B cell (primary cell): ENCODE results near the gene CCDC106. TPM values are rescaled to one million over a fixed set of nuclear protein-coding genes. Genes with fewer than 3 reads are reported as not detected.
A peak's percentile ranks its signal among the peaks of the same experiment; 100 is the strongest.

Source experiments
- ATAC-seq: fragments of 200-7000 bp; cut with Tn5 transposase; one replicate; pipeline ENCODE4 v1.10.0; 2021; ENCODE audit warnings: low read depth, mild to moderate bottlenecking, moderate number of reproducible peaks, moderate library complexity
- CTCF ChIA-PET: fragments of 350-600 bp; sonication (Branson Sonifier 250); formaldehyde crosslinking; loops from one replicate; lab custom pipeline; 2021; ENCODE audit warnings: antibody characterized with exemption, inconsistent platforms; lab: Charles Lee
- POLR2A ChIA-PET: fragments of 350-600 bp; sonication (Branson Sonifier 250); formaldehyde crosslinking; loops from one replicate; lab custom pipeline; 2021; ENCODE audit warnings: antibody characterized with exemption; lab: Charles Lee
- DNase-seq: peaks from one replicate; pipeline ENCODE4 v3.0.0; 2013
- H2AFZ ChIP-seq: 2 replicates; pipeline ENCODE4 v1.6.1; 2012; ENCODE audit warnings: mild to moderate bottlenecking, low read depth, low read length; ENCODE audit not compliant: insufficient read depth, poor library complexity, severe bottlenecking
- H3K27ac ChIP-seq, 2 donors: 1 replicate in 1 of 2; 2 replicates in 1 of 2; pipeline ENCODE4 v1.5.1; 2012 to 2013; ENCODE audit warnings: low read length in 2 of 2, mild to moderate bottlenecking in 2 of 2, moderate library complexity in 1 of 2
- H3K27me3 ChIP-seq, 4 experiments: fragments of 200-600 bp in 1 of 4; sonication (generic) in 1 of 4; replicated peaks in 1 of 4; 1 replicate in 2 of 4; 2 replicates in 2 of 4; pipeline versions ENCODE4 v1.6.1 to v1.7.0; 2013 to 2016; ENCODE audit warnings: low read length in 3 of 4, mild to moderate bottlenecking in 2 of 4, mixed read lengths in 1 of 4, moderate library complexity in 1 of 4; ENCODE audit not compliant: insufficient read depth in 4 of 4, control insufficient read depth in 3 of 4; ENCODE audit errors: control extremely low read depth in 1 of 4
- H3K36me3 ChIP-seq, 2 experiments: replicated peaks in 1 of 2; 1 replicate in 1 of 2; 2 replicates in 1 of 2; pipeline versions ENCODE4 v1.6.1 to v1.7.1; 2013; ENCODE audit warnings: low read length in 1 of 2; ENCODE audit not compliant: insufficient read depth in 2 of 2, control insufficient read depth in 1 of 2; ENCODE audit errors: control extremely low read depth in 1 of 2, extremely low read depth in 1 of 2
- H3K4me1 ChIP-seq, 2 donors: fragments of 200-600 bp in 1 of 2; sonication (generic) in 1 of 2; 1 replicate in 1 of 2; 2 replicates in 1 of 2; pipeline versions ENCODE4 v1.5.1 to v1.6.1; 2013 to 2017; ENCODE audit warnings: low read length in 2 of 2; ENCODE audit not compliant: control insufficient read depth in 2 of 2, insufficient read depth in 2 of 2
- H3K4me2 ChIP-seq: replicated peaks from 2 replicates; pipeline ENCODE3; 2012; ENCODE audit warnings: mild to moderate bottlenecking, low read depth, low read length; ENCODE audit not compliant: poor library complexity, severe bottlenecking
- H3K4me3 ChIP-seq, 5 experiments: fragments of 200-600 bp in 1 of 5; sonication (generic) in 1 of 5; 1 replicate in 3 of 5; 2 replicates in 2 of 5; pipeline versions ENCODE4 v1.5.1 to v1.7.0; 2011 to 2016; ENCODE audit warnings: low read length in 4 of 5, mild to moderate bottlenecking in 4 of 5, low read depth in 2 of 5, control low read depth in 1 of 5, moderate library complexity in 1 of 5; ENCODE audit not compliant: insufficient read depth in 1 of 5; ENCODE audit errors: control extremely low read depth in 1 of 5, extremely low read depth in 1 of 5
- H3K79me2 ChIP-seq: fragments of 200-600 bp; sonication (generic); one replicate; pipeline ENCODE4 v1.6.0; 2016; ENCODE audit warnings: low read length; ENCODE audit not compliant: control insufficient read depth, insufficient read depth
- H3K9ac ChIP-seq: fragments of 200-600 bp; sonication (generic); 2 replicates; pipeline ENCODE4 v1.6.1; 2017; ENCODE audit warnings: mild to moderate bottlenecking, low read length, moderate library complexity
- H3K9me3 ChIP-seq, 3 donors: one replicate each; pipeline versions ENCODE4 v1.6.1 to v1.7.1; 2013; ENCODE audit warnings: low read length in 2 of 3; ENCODE audit not compliant: control insufficient read depth in 2 of 3, insufficient read depth in 1 of 3; ENCODE audit errors: control extremely low read depth in 1 of 3
- H4K20me1 ChIP-seq: 2 replicates; pipeline ENCODE4 v1.6.0; 2012; ENCODE audit warnings: mild to moderate bottlenecking, low read length; ENCODE audit not compliant: insufficient read depth, control insufficient read depth, poor library complexity, severe bottlenecking
- H3K27ac Mint-ChIP-seq: one replicate; pipeline ENCODE4 v1.8.0; 2021; ENCODE audit warnings: mixed read lengths
- H3K27me3 Mint-ChIP-seq: one replicate; pipeline ENCODE4 v1.8.0; 2021; ENCODE audit warnings: mixed read lengths
- H3K4me1 Mint-ChIP-seq: one replicate; pipeline ENCODE4 v1.8.0; 2021; ENCODE audit warnings: mixed read lengths
- H3K4me3 Mint-ChIP-seq: one replicate; pipeline ENCODE4 v1.8.0; 2021; ENCODE audit warnings: mixed read lengths
- H3K9me3 Mint-ChIP-seq: one replicate; pipeline ENCODE4 v1.8.0; 2022; ENCODE audit warnings: mixed read lengths; ENCODE audit not compliant: insufficient read depth
- EZH2 ChIP-seq: IDR thresholded peaks from 2 replicates; pipeline ENCODE4 v1.6.1; 2012; ENCODE audit warnings: borderline replicate concordance, low read depth, mild to moderate bottlenecking, moderate library complexity, low read length; ENCODE audit not compliant: insufficient read depth, poor library complexity, severe bottlenecking
- WGBS: methylation state at CpG from one replicate; pipeline ENCODE4 v1.1.5; 2013; ENCODE audit warnings: missing lambda C conversion rate; ENCODE audit not compliant: insufficient coverage; 5-methylcytosine and 5-hydroxymethylcytosine counted together
- intact Hi-C: fragments of 100-400 bp; cut with micrococcal nuclease; formaldehyde crosslinking; loops from one replicate; pipeline ENCODE4 v1.10.0; 2022
- polyA plus RNA-seq: library from polyadenylated mRNA; depleted of rRNA; stranded (reverse); fragments of >200 nt; gene quantifications from 2 replicates; pipeline ENCODE4 v1.2.3, GENCODE V29; 2012
- total RNA-seq, 2 donors: library from RNA; stranded (reverse); fragments of 120-200 nt in 1 of 2; gene quantifications; 1 replicate in 1 of 2; 2 replicates in 1 of 2; pipeline versions ENCODE4 v1.2.3 to v1.2.4, GENCODE V29; 2013 to 2022
- TF ChIP-seq, protein P1 (sequence below): fragments of 200-600 bp; IDR thresholded peaks from one replicate; pipeline ENCODE4 v1.8.0; 2022; ENCODE audit warnings: antibody characterized with exemption, mild to moderate bottlenecking

Gene CCDC106
- total and polyA plus RNA-seq, 2 donors (not counting 1 experiment from before 2014, with no cell fraction given) = 25.2 to 52.1 TPM

DNA sequence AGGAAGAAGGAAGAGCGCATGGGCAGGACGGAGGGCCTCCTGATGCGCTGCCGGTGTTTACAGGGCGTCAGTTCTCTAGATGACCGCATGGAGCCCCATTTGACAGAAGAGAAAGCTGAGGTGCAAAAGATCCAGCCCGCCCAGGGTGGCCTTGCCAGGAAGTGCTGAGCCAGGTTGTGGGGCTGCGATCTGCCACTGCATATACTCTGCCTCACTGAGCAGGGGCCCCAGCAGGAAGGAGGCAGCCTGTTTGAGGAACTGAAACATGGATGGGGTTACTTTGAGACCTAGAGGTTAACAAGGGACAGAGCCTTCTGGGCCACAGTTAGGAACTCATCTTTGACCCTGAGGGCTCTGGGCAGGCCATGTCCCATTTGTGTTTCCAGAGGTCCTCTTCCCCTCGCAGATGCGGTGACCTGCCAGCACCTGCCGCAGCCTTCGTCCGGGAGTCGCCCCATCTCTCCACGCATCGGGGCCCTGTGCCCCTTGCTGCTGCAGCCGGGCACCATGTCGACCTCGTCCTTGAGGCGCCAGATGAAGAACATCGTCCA is 30.2 kb downstream of the CCDC106 start:
- peaks cover 50 to 70% of the 10 kb centered on the region in 2 donors for H3K4me1 ChIP-seq

More for the DNA sequence above, 30.2 kb downstream of the CCDC106 start:
- Histone ChIP-seq H3K36me3 (peaks cover 0 to 62% of the 10 kb centered on the region in 2 experiments), H3K9me3 (peaks cover 0 to 2% (median 0%) of the 10 kb centered on the region in 3 donors), H3K4me2 (peak overlapping the region; percentile 82), H3K79me2 (peaks cover 80% of the 10 kb centered on the region), H3K27me3 (no peaks in the 10 kb centered on the region), H2AFZ (no peak overlapping the region), H3K4me3 (peak overlapping the region in 4 of 5 experiments; percentile 6 to 93 (median 26)), H4K20me1 (peaks cover 66% of the 10 kb centered on the region), H3K9ac (peak overlapping the region; percentile 80), H3K27ac (peak overlapping the region; percentile 87 to 93)
- CTCF ChIA-PET = interaction anchor here (1.1 to 1.8 kb wide), 2 partner anchors 23 to 25 kb away, joined by 5 to 6 read pairs; partner anchors contain the start of gene U2AF2
- peak overlapping the region; percentile 96 for H3K27ac Mint-ChIP-seq
- no peaks in the 10 kb centered on the region for H3K9me3 Mint-ChIP-seq
- ATAC-seq (peak; percentile 81), DNase-seq (peak; percentile 93)
- H3K27me3 Mint-ChIP-seq = no peaks in the 10 kb centered on the region
- intact Hi-C loops = loop anchor here (1.0 to 5.0 kb wide), 4 partner anchors 36 to 1476 kb away; partner anchors contain the start of genes PPP1R12C, RPS9, ZNF580 and ZNF581
- 31% methylated on average over 18 of the region's 21 CpGs for WGBS
- POLR2A ChIA-PET = interaction anchor here (0.6 to 1.5 kb wide), 5 partner anchors 24 to 1432 kb away, joined by 3 to 8 read pairs (median 4); partner anchors contain the start of genes U2AF2 and ZNF581
- peak overlapping the region; percentile 95 for H3K4me3 Mint-ChIP-seq
- TF ChIP-seq, protein P1, sequence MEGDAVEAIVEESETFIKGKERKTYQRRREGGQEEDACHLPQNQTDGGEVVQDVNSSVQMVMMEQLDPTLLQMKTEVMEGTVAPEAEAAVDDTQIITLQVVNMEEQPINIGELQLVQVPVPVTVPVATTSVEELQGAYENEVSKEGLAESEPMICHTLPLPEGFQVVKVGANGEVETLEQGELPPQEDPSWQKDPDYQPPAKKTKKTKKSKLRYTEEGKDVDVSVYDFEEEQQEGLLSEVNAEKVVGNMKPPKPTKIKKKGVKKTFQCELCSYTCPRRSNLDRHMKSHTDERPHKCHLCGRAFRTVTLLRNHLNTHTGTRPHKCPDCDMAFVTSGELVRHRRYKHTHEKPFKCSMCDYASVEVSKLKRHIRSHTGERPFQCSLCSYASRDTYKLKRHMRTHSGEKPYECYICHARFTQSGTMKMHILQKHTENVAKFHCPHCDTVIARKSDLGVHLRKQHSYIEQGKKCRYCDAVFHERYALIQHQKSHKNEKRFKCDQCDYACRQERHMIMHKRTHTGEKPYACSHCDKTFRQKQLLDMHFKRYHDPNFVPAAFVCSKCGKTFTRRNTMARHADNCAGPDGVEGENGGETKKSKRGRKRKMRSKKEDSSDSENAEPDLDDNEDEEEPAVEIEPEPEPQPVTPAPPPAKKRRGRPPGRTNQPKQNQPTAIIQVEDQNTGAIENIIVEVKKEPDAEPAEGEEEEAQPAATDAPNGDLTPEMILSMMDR = peak; percentile 54
- no peak for TF ChIP-seq EZH2
- H3K4me1 Mint-ChIP-seq = peaks cover 64% of the 10 kb centered on the region
